MM.1S (cell line): ENCODE data around the gene IL19.

Experiments
- DNase-seq: peaks from one replicate; pipeline ENCODE4 v3.0.0-alpha.2; 2015
- H2AFZ ChIP-seq: fragments of 300-600 bp; sonication (generic); 2 replicates; pipeline ENCODE4 v1.6.0; 2016; ENCODE audit warnings: antibody characterized with exemption, low read length
- H3F3A ChIP-seq: fragments of 300-600 bp; sonication (generic); 2 replicates; pipeline ENCODE4 v1.6.1; 2016; ENCODE audit warnings: mild to moderate bottlenecking, antibody characterized with exemption, low read length, moderate library complexity, mixed read lengths; ENCODE audit not compliant: insufficient read depth
- H3K27ac ChIP-seq: fragments of 300-600 bp; sonication (generic); 2 replicates; pipeline ENCODE4 v1.5.1; 2016; ENCODE audit warnings: mild to moderate bottlenecking, low read length
- H3K27me3 ChIP-seq: fragments of 300-600 bp; sonication (generic); replicated peaks from 2 replicates; pipeline ENCODE4 v1.6.0; 2016; ENCODE audit warnings: low read length; ENCODE audit not compliant: insufficient read depth
- H3K36me3 ChIP-seq: fragments of 300-600 bp; sonication (generic); replicated peaks from 2 replicates; pipeline ENCODE4 v1.6.1; 2016; ENCODE audit warnings: mild to moderate bottlenecking, low read length, mixed read lengths; ENCODE audit not compliant: insufficient read depth
- H3K4me1 ChIP-seq: fragments of 300-600 bp; sonication (generic); 2 replicates; pipeline ENCODE4 v1.6.1; 2016; ENCODE audit warnings: low read length, mixed read lengths
- H3K4me2 ChIP-seq: fragments of 300-600 bp; sonication (generic); 2 replicates; pipeline ENCODE4 v1.6.0; 2016; ENCODE audit warnings: low read depth, low read length
- H3K4me3 ChIP-seq: fragments of 300-600 bp; sonication (generic); 2 replicates; pipeline ENCODE4 v1.5.1; 2016; ENCODE audit warnings: low read length, mixed read lengths
- H3K79me2 ChIP-seq: fragments of 300-600 bp; sonication (generic); 2 replicates; pipeline ENCODE4 v1.6.1; 2016; ENCODE audit warnings: mixed run types, low read length, mixed read lengths
- H3K9ac ChIP-seq: fragments of 300-600 bp; sonication (generic); 2 replicates; pipeline ENCODE4 v1.6.1; 2016; ENCODE audit warnings: low read length, mixed read lengths
- H3K9me2 ChIP-seq: fragments of 300-600 bp; sonication (generic); replicated peaks from 2 replicates; pipeline ENCODE4 v1.6.1; 2016; ENCODE audit warnings: mild to moderate bottlenecking, low read length, mixed read lengths; ENCODE audit not compliant: insufficient read depth
- H3K9me3 ChIP-seq: fragments of 300-600 bp; sonication (generic); replicated peaks from 2 replicates; pipeline ENCODE4 v1.6.1; 2016; ENCODE audit warnings: mild to moderate bottlenecking, low read length, mixed read lengths; ENCODE audit not compliant: insufficient read depth
- H4K20me1 ChIP-seq: fragments of 300-600 bp; sonication (generic); 2 replicates; pipeline ENCODE4 v1.6.1; 2016; ENCODE audit warnings: mild to moderate bottlenecking, low read length, moderate library complexity, mixed read lengths; ENCODE audit not compliant: insufficient read depth
- EZH2 ChIP-seq: fragments of 300-600 bp; sonication (generic); optimal IDR thresholded peaks from 2 replicates; pipeline ENCODE3; 2017; ENCODE audit warnings: low read depth, mild to moderate bottlenecking, antibody characterized with exemption, low read length, mixed read lengths
- EZH2phosphoT487 ChIP-seq: fragments of 300-600 bp; sonication (generic); IDR thresholded peaks from 2 replicates; pipeline ENCODE4 v1.6.1; 2018; ENCODE audit warnings: antibody characterized with exemption, low read length
- TF ChIP-seq, protein P1 (sequence below): fragments of 300-600 bp; sonication (generic); IDR thresholded peaks from 2 replicates; pipeline ENCODE4 v1.5.1; 2016; ENCODE audit warnings: antibody characterized with exemption, low read length, mixed read lengths

IL19 gene

DNA sequence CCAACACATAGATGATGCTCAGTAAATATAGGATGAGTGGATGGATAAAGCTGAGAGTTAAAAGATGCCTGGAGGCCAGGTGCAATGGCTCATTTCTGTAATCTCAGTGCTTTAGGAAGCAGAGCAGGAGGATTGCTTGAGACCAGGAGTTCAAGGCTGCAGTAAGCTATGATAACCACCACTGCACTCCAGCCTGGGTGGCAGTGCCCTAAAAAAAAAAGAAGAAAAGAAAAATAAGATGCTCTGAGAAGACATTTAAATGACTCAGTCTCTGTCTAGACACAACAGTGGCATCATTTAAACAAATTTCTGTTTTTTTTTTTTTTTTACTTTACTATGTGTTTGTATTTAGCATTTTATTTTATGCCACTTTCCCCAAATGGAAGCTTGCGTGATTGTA is 25.3 kb upstream of the IL19 start:
- H3F3A ChIP-seq: peaks cover 2% of the 10 kb centered on the region
- no peak overlapping the region for H2AFZ ChIP-seq
- no peak overlapping the region for H3K4me3 ChIP-seq
- no peak overlapping the region for H3K9ac ChIP-seq
- DNase-seq: no peak
- H3K27ac ChIP-seq: no peak overlapping the region
- no peak overlapping the region for H3K4me2 ChIP-seq
- TF ChIP-seq EZH2 (no peak), EZH2phosphoT487 (no peak)
- TF ChIP-seq, protein P1, sequence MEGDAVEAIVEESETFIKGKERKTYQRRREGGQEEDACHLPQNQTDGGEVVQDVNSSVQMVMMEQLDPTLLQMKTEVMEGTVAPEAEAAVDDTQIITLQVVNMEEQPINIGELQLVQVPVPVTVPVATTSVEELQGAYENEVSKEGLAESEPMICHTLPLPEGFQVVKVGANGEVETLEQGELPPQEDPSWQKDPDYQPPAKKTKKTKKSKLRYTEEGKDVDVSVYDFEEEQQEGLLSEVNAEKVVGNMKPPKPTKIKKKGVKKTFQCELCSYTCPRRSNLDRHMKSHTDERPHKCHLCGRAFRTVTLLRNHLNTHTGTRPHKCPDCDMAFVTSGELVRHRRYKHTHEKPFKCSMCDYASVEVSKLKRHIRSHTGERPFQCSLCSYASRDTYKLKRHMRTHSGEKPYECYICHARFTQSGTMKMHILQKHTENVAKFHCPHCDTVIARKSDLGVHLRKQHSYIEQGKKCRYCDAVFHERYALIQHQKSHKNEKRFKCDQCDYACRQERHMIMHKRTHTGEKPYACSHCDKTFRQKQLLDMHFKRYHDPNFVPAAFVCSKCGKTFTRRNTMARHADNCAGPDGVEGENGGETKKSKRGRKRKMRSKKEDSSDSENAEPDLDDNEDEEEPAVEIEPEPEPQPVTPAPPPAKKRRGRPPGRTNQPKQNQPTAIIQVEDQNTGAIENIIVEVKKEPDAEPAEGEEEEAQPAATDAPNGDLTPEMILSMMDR: no peak
- no peaks in the 10 kb centered on the region for H3K36me3 ChIP-seq
- H3K9me3 ChIP-seq: no peaks in the 10 kb centered on the region
- H3K79me2 ChIP-seq: no peaks in the 10 kb centered on the region
- no peaks in the 10 kb centered on the region for H3K9me2 ChIP-seq
- H4K20me1 ChIP-seq: no peaks in the 10 kb centered on the region
- no peaks in the 10 kb centered on the region for H3K27me3 ChIP-seq
- peaks cover 12% of the 10 kb centered on the region for H3K4me1 ChIP-seq

DNA sequence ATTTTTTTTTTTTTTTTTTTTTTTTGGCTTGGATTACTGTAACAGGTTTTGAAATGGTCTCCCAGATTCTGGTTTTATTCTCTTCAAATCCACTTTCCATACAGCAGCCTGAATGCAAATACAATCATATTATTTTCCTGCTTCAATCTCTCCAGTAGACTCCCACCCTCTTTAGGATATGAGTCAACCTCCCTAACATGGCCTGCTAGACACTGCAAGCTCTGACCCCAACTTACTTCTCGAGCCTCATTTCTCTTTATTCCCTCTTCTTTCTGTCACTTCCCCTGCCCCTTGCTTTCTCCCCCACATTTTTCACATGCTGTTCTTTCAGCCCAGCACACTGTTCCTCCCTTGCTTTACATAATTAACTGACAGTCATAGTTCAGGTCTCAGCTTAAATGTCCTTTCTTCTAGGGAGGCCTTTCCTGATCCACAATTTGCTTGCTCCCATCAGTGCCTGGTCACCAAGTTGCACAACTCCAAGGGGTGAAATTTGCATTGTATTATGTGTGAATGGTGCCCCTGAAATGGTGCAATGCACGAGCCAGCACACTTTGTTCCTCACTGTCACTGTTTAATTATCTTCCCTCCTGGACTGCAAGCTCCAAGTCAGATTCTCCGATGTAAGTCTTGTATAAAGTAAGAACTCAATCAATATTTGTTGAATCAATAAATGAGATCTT is 22.1 kb upstream of the IL19 start:
- no peaks in the 10 kb centered on the region for H3K36me3 ChIP-seq
- H3K4me1 ChIP-seq: no peaks in the 10 kb centered on the region
- H3K9me2 ChIP-seq: no peaks in the 10 kb centered on the region
- no peaks in the 10 kb centered on the region for H3K27me3 ChIP-seq
- TF ChIP-seq EZH2: no peak
- TF ChIP-seq, protein P1: no peak
- no peak for TF ChIP-seq EZH2phosphoT487
- H3K79me2 ChIP-seq: no peaks in the 10 kb centered on the region
- H3K4me2 ChIP-seq: no peak overlapping the region
- H3K9ac ChIP-seq: no peak overlapping the region
- no peaks in the 10 kb centered on the region for H3F3A ChIP-seq
- no peaks in the 10 kb centered on the region for H3K9me3 ChIP-seq
- H4K20me1 ChIP-seq: no peaks in the 10 kb centered on the region
- no peak overlapping the region for H3K4me3 ChIP-seq
- no peak overlapping the region for H2AFZ ChIP-seq
- DNase-seq: no peak
- H3K27ac ChIP-seq: no peak overlapping the region

DNA sequence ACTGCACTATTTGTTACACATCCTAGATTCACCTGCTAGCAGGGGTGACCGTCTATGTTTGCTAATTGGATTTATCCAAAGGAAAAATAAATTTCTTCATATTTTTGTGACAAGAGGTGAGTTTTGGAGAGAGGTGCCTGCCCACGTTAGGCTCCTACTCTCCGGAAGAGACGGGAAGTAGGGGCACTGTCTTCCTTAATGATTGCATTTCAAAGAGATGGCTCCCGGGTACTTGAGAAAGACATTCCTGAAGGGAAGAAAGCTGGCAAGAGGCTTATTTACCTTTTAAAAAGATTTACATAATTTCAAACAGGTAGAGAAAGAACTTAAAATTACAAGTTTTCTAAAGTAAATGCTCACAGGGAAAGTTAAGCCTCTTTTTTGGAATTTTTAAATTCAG is 18.7 kb upstream of the IL19 start:
- Histone ChIP-seq H3K9ac (no peak overlapping the region), H3F3A (no peaks in the 10 kb centered on the region), H3K36me3 (no peaks in the 10 kb centered on the region), H3K79me2 (no peaks in the 10 kb centered on the region), H3K4me2 (no peak overlapping the region), H2AFZ (no peak overlapping the region), H3K9me3 (no peaks in the 10 kb centered on the region), H3K4me3 (no peak overlapping the region), H3K9me2 (no peaks in the 10 kb centered on the region), H3K27ac (no peak overlapping the region), H4K20me1 (no peaks in the 10 kb centered on the region), H3K27me3 (no peaks in the 10 kb centered on the region), H3K4me1 (no peaks in the 10 kb centered on the region)
- DNase-seq: no peak
- TF ChIP-seq EZH2phosphoT487 (no peak), EZH2 (no peak)
- TF ChIP-seq, protein P1: no peak
